ENCODE measurements around the gene MYO1B.

MYO1B gene

GRCh38 chr2:191329841-191330240 lies 84.6 kb downstream of the MYO1B start:
- FAIRE-seq (no peak), DNase-seq (ENCODE audit: insufficient read length) (no peak)
- no peak for TF ChIP-seq POLR2A (IDR thresholded peaks at IDR 0.05; ENCODE audit: low read depth, low read length)
- no peak for TF ChIP-seq TAF1 (IDR thresholded peaks at IDR 0.05; ENCODE audit: borderline replicate concordance, low read depth, low read length)
- TF ChIP-seq POLR2AphosphoS5 (IDR thresholded peaks at IDR 0.05; ENCODE audit: low read depth, low read length): no peak

- FAIRE-seq (no peak), DNase-seq (ENCODE audit: insufficient read length) (no peak)
- no peak for TF ChIP-seq POLR2AphosphoS5 (IDR thresholded peaks at IDR 0.05; ENCODE audit: low read depth, low read length)
- TF ChIP-seq POLR2A (IDR thresholded peaks at IDR 0.05; ENCODE audit: low read depth, low read length): no peak
- TF ChIP-seq TAF1 (IDR thresholded peaks at IDR 0.05; ENCODE audit: borderline replicate concordance, low read depth, low read length): no peak
These were observed 88.7 kb downstream of the MYO1B start for GRCh38 chr2:191333911-191334357.

GRCh38 chr2:191335875-191336464 lies 90.8 kb downstream of the MYO1B start:
- FAIRE-seq: no peak
- no peak for DNase-seq (ENCODE audit: insufficient read length)
- TF ChIP-seq POLR2A (IDR thresholded peaks at IDR 0.05; ENCODE audit: low read depth, low read length) (no peak), POLR2AphosphoS5 (IDR thresholded peaks at IDR 0.05; ENCODE audit: low read depth, low read length) (no peak)

GRCh38 chr2:191341436-191341835 lies 96.2 kb downstream of the MYO1B start:
- DNase-seq (ENCODE audit: insufficient read length): no peak
- no peak for FAIRE-seq
- TF ChIP-seq POLR2AphosphoS5 (IDR thresholded peaks at IDR 0.05; ENCODE audit: low read depth, low read length) (no peak), TAF1 (IDR thresholded peaks at IDR 0.05; ENCODE audit: borderline replicate concordance, low read depth, low read length) (no peak), POLR2A (IDR thresholded peaks at IDR 0.05; ENCODE audit: low read depth, low read length) (no peak)

- no peak for DNase-seq (ENCODE audit: insufficient read length)
- FAIRE-seq: no peak
- no peak for TF ChIP-seq POLR2A (IDR thresholded peaks at IDR 0.05; ENCODE audit: low read depth, low read length)
- no peak for TF ChIP-seq POLR2AphosphoS5 (IDR thresholded peaks at IDR 0.05; ENCODE audit: low read depth, low read length)
- TF ChIP-seq TAF1 (IDR thresholded peaks at IDR 0.05; ENCODE audit: borderline replicate concordance, low read depth, low read length): no peak
These were observed 98.7 kb downstream of the MYO1B start for GRCh38 chr2:191343796-191344338.

- no peak for FAIRE-seq
- DNase-seq (ENCODE audit: insufficient read length): no peak
- no peak for TF ChIP-seq TAF1 (IDR thresholded peaks at IDR 0.05; ENCODE audit: borderline replicate concordance, low read depth, low read length)
- no peak for TF ChIP-seq POLR2AphosphoS5 (IDR thresholded peaks at IDR 0.05; ENCODE audit: low read depth, low read length)
- TF ChIP-seq POLR2A (IDR thresholded peaks at IDR 0.05; ENCODE audit: low read depth, low read length): no peak
These were observed 100.6 kb downstream of the MYO1B start for GRCh38 chr2:191345788-191346187.

- DNase-seq (ENCODE audit: insufficient read length): no peak
- TF ChIP-seq POLR2AphosphoS5 (IDR thresholded peaks at IDR 0.05; ENCODE audit: low read depth, low read length) (no peak), TAF1 (IDR thresholded peaks at IDR 0.05; ENCODE audit: borderline replicate concordance, low read depth, low read length) (no peak), POLR2A (IDR thresholded peaks at IDR 0.05; ENCODE audit: low read depth, low read length) (no peak)
- no peak for FAIRE-seq
These were observed 102.0 kb downstream of the MYO1B start for GRCh38 chr2:191347154-191347553.

GRCh38 chr2:191347881-191348280 lies 102.7 kb downstream of the MYO1B start:
- TF ChIP-seq TAF1 (IDR thresholded peaks at IDR 0.05; ENCODE audit: borderline replicate concordance, low read depth, low read length) (no peak), POLR2A (IDR thresholded peaks at IDR 0.05; ENCODE audit: low read depth, low read length) (no peak), POLR2AphosphoS5 (IDR thresholded peaks at IDR 0.05; ENCODE audit: low read depth, low read length) (no peak)

GRCh38 chr2:191349990-191350389 lies 104.8 kb downstream of the MYO1B start:
- FAIRE-seq (no peak), DNase-seq (ENCODE audit: insufficient read length) (no peak)
- TF ChIP-seq POLR2AphosphoS5 (IDR thresholded peaks at IDR 0.05; ENCODE audit: low read depth, low read length) (no peak), TAF1 (IDR thresholded peaks at IDR 0.05; ENCODE audit: borderline replicate concordance, low read depth, low read length) (no peak), POLR2A (IDR thresholded peaks at IDR 0.05; ENCODE audit: low read depth, low read length) (no peak)

More at GRCh38 chr2:191347881-191348280, 102.7 kb downstream of the MYO1B start:
- DNase-seq (ENCODE audit: insufficient read length) (no peak), FAIRE-seq (no peak)

GRCh38 chr2:191350826-191351225 lies 105.6 kb downstream of the MYO1B start:
- DNase-seq (ENCODE audit: insufficient read length) (no peak), FAIRE-seq (no peak)

GRCh38 chr2:191351298-191351697 lies 106.1 kb downstream of the MYO1B start:
- DNase-seq (ENCODE audit: insufficient read length): no peak
- TF ChIP-seq POLR2A (IDR thresholded peaks at IDR 0.05; ENCODE audit: low read depth, low read length) (no peak), TAF1 (IDR thresholded peaks at IDR 0.05; ENCODE audit: borderline replicate concordance, low read depth, low read length) (no peak), POLR2AphosphoS5 (IDR thresholded peaks at IDR 0.05; ENCODE audit: low read depth, low read length) (no peak)
- FAIRE-seq: no peak

More at GRCh38 chr2:191350826-191351225, 105.6 kb downstream of the MYO1B start:
- TF ChIP-seq POLR2AphosphoS5 (IDR thresholded peaks at IDR 0.05; ENCODE audit: low read depth, low read length) (no peak), TAF1 (IDR thresholded peaks at IDR 0.05; ENCODE audit: borderline replicate concordance, low read depth, low read length) (no peak), POLR2A (IDR thresholded peaks at IDR 0.05; ENCODE audit: low read depth, low read length) (no peak)

- FAIRE-seq (no peak), DNase-seq (ENCODE audit: insufficient read length) (no peak)
- TF ChIP-seq POLR2AphosphoS5 (IDR thresholded peaks at IDR 0.05; ENCODE audit: low read depth, low read length): no peak
- no peak for TF ChIP-seq TAF1 (IDR thresholded peaks at IDR 0.05; ENCODE audit: borderline replicate concordance, low read depth, low read length)
- TF ChIP-seq POLR2A (IDR thresholded peaks at IDR 0.05; ENCODE audit: low read depth, low read length): no peak
These were observed 106.7 kb downstream of the MYO1B start for GRCh38 chr2:191351921-191352320.

Data from GM12892 (cell line).